Glutamatergic neuron (in vitro differentiated cells): ENCODE data around the gene CRTAP. TPM values are rescaled to one million over a fixed set of nuclear protein-coding genes. Genes with fewer than 3 reads are reported as not detected.
"Not testable (repeated sequence)": the region's sequence is repeated elsewhere in the genome, so short reads cannot be mapped to it uniquely, and the experiment has no call there.

Experiments
- DNase-seq: peaks from one replicate; pipeline ENCODE4 v3.0.0; 2022
- H3K27ac Mint-ChIP-seq: one replicate; pipeline ENCODE4 v1.8.0; 2020; ENCODE audit warnings: mild to moderate bottlenecking, mixed read lengths, inconsistent platforms; ENCODE audit not compliant: unreplicated experiment
- H3K27me3 Mint-ChIP-seq: one replicate; pipeline ENCODE4 v1.8.0; 2020; ENCODE audit warnings: mild to moderate bottlenecking, moderate library complexity, mixed read lengths, inconsistent platforms; ENCODE audit not compliant: unreplicated experiment
- H3K36me3 Mint-ChIP-seq: one replicate; pipeline ENCODE4 v1.8.0; 2020; ENCODE audit warnings: mild to moderate bottlenecking, mixed read lengths, inconsistent platforms; ENCODE audit not compliant: unreplicated experiment
- H3K4me1 Mint-ChIP-seq: one replicate; pipeline ENCODE4 v1.8.0; 2020; ENCODE audit warnings: mild to moderate bottlenecking, low read depth, mixed read lengths, inconsistent platforms; ENCODE audit not compliant: unreplicated experiment
- H3K4me3 Mint-ChIP-seq: one replicate; pipeline ENCODE4 v1.8.0; 2020; ENCODE audit warnings: mild to moderate bottlenecking, mixed read lengths, inconsistent platforms; ENCODE audit not compliant: unreplicated experiment
- H3K9me3 Mint-ChIP-seq: one replicate; pipeline ENCODE4 v1.8.0; 2020; ENCODE audit warnings: mild to moderate bottlenecking, moderate library complexity, mixed read lengths, inconsistent platforms; ENCODE audit not compliant: unreplicated experiment
- CTCF ChIP-seq: fragments of 200-600 bp; sonication (generic); IDR thresholded peaks from one replicate; pipeline ENCODE4 v1.5.0; 2021; ENCODE audit not compliant: partially characterized antibody, unreplicated experiment
- total RNA-seq: library from RNA; stranded (reverse); fragmentation: NEBNext Ultra II Directional; extraction: Animal tissue kit (Norgen Biotek cat#: 25700); gene quantifications from one replicate; pipeline ENCODE4 v1.2.1, GENCODE V29; 2021; ENCODE audit not compliant: unreplicated experiment

CRTAP gene
- total RNA-seq, 1 donor from 2014 or later = 43.2 TPM

- peaks cover 1% of the 10 kb centered on the region for H3K9me3 Mint-ChIP-seq
- no peak overlapping the region for H3K27ac Mint-ChIP-seq
- DNase-seq = no peak
- no peaks in the 10 kb centered on the region for H3K27me3 Mint-ChIP-seq
- no peak for TF ChIP-seq CTCF
- H3K4me3 Mint-ChIP-seq = no peak overlapping the region
- peaks cover 8% of the 10 kb centered on the region for H3K36me3 Mint-ChIP-seq
- H3K4me1 Mint-ChIP-seq = no peaks in the 10 kb centered on the region
These were observed 65.3 kb downstream of the CRTAP start for GRCh38 chr3:33179132-33179531.

GRCh38 chr3:33181229-33181628 is 67.4 kb downstream of the CRTAP start:
- no peak overlapping the region for H3K4me3 Mint-ChIP-seq
- H3K27me3 Mint-ChIP-seq = no peaks in the 10 kb centered on the region
- no peak for TF ChIP-seq CTCF
- H3K27ac Mint-ChIP-seq = no peak overlapping the region
- peaks cover 1% of the 10 kb centered on the region for H3K9me3 Mint-ChIP-seq
- DNase-seq = no peak
- no peaks in the 10 kb centered on the region for H3K4me1 Mint-ChIP-seq
- peaks cover 8% of the 10 kb centered on the region for H3K36me3 Mint-ChIP-seq

GRCh38 chr3:33181641-33182040 is 67.8 kb downstream of the CRTAP start:
- H3K9me3 Mint-ChIP-seq, H3K4me3 Mint-ChIP-seq, H3K27me3 Mint-ChIP-seq, H3K36me3 Mint-ChIP-seq, DNase-seq, H3K4me1 Mint-ChIP-seq, H3K27ac Mint-ChIP-seq: not testable (repeated sequence)

- Mint-ChIP-seq H3K4me3 (no peak overlapping the region), H3K9me3 (peaks cover 1% of the 10 kb centered on the region), H3K4me1 (no peaks in the 10 kb centered on the region), H3K27me3 (no peaks in the 10 kb centered on the region), H3K27ac (no peak overlapping the region), H3K36me3 (no peaks in the 10 kb centered on the region)
- TF ChIP-seq CTCF = no peak
- no peak for DNase-seq
These were observed 71.0 kb downstream of the CRTAP start for GRCh38 chr3:33184863-33185262.

GRCh38 chr3:33186524-33187367 is 72.9 kb downstream of the CRTAP start:
- no peaks in the 10 kb centered on the region for H3K27me3 Mint-ChIP-seq
- no peak for DNase-seq
- H3K27ac Mint-ChIP-seq = no peak overlapping the region
- no peak overlapping the region for H3K4me3 Mint-ChIP-seq
- H3K4me1 Mint-ChIP-seq = no peaks in the 10 kb centered on the region
- TF ChIP-seq CTCF = no peak
- peaks cover 1% of the 10 kb centered on the region for H3K9me3 Mint-ChIP-seq
- H3K36me3 Mint-ChIP-seq = no peaks in the 10 kb centered on the region
